Non-pigmented ciliary epithelial cell (primary cell): ENCODE results near the gene PRUNE1.

ENCODE experiments used
- DNase-seq: peaks from one replicate; pipeline ENCODE4 v3.0.0-alpha.2; 2010; ENCODE audit warnings: low read depth

The PRUNE1 gene

GRCh38 chr1:151051356-151052009, 43.2 kb downstream of the PRUNE1 start:
- no peak for DNase-seq

DNA sequence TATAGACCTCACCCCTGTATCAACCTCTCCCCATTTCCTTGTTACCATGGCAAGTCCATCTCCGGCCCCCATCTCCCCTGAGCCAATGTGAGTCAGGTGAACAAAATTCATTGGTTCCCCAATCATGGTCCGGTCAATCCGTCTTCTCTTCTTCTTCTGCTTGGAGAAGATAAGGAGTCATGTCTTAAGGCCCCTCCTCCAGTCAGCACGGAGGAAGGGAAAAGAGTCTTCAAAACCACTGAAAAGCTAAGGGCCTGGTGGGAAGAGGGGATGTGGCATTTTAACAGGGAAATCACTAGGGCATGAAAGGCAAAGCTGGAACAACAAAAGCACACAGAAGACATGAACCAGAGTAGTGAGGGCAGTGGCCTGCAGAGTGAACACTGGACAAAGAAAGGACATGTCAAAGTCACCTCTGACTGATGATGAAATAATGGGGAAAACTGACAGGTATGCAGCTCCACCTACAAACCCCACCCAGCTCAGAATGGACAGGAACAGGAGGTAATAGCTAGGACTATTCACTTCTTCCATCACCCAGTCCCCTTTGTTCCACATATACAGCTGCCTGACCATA, 46.8 kb downstream of the PRUNE1 start:
- DNase-seq, result no peak

DNA sequence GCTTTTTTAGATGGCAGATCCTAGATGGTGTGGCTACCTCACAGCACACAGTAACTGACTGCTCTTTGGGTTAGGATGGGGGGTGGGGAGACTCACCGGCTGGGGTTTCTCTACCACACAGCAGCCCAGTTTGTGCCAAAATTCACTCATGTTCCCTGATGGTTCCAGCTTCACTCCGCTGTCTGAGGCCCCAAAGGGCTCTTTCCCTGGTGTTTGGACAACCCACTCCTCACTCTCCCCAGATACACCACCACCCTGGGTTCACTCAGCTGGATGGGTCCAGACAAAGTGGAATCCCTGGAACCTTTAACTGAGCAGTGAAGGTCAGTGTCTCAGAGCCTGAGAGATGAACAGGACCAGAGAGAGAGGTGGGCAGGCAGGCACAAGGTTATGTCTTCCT, 47.3 kb downstream of the PRUNE1 start:
- DNase-seq, result no peak

DNA sequence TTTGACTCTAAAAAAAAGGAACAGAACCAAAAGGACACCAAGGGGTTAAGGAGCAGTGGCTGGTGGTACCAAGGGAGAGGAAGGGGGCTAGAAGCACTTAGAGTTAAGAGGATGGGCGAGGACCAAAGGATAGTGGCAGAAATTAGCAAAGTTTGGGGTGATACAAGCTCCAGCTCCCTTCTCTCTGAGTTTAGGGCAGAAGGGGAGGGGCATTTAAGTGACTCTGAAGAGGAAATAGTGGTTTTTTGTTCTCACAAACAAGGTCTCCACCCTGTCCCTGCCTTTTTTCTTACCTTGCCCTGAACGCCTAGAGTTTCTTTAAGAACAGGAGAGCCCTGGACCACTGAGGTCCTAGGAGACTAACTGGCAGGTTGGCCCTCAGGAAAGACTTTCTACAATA, 47.9 kb downstream of the PRUNE1 start:
- no peak for DNase-seq

GRCh38 chr1:151058692-151059091, 50.4 kb downstream of the PRUNE1 start:
- DNase-seq, result no peak

GRCh38 chr1:151059109-151060006, 51.1 kb downstream of the PRUNE1 start, which contains the start of gene CDC42SE1:
TSS of gene CDC42SE1 (minus strand) at chr1:151059622. CDS start at chr1:151055730, 3,892 bp downstream.
- no peak for DNase-seq

GRCh38 chr1:151060007-151060656, 51.9 kb downstream of the PRUNE1 start, which contains the start of gene MLLT11:
TSS of gene MLLT11 (plus strand) at chr1:151060397. CDS start at chr1:151067225, 6,828 bp downstream.
- no peak for DNase-seq

GRCh38 chr1:151060657-151061421, 52.6 kb downstream of the PRUNE1 start:
- no peak for DNase-seq

GRCh38 chr1:151061704-151062103, 53.5 kb downstream of the PRUNE1 start:
- no peak for DNase-seq

- peak; percentile 82 for DNase-seq
Observed at GRCh38 chr1:151062741-151063371, 54.6 kb downstream of the PRUNE1 start.

DNA sequence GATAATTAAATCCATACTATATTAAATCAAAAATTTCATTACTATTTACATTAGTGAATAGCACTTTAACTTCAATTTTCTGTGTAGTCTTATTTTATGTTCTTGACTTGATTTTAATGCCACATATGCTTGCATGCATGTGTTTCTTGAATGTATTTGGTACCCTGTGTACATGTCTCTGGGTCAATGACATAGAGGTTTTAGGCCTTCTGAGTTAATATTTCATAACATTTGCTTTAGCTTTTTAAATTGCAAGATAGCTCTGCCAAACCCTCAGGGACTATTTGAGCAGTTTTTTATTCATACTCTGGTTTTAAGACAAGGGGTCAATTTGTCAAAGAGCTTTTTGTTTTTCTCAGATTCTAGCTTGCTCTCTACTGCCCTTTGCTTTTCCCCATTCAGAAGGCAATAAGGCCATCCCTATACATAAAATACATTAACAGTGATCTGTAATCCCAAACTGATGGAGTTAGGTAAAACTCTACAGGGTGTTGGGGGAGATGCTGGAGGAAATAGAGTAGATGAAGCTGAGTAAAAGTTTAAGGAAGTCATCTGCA, 56.9 kb downstream of the PRUNE1 start:
- no peak for DNase-seq

- no peak for DNase-seq
Observed at GRCh38 chr1:151067185-151067584, 58.9 kb downstream of the PRUNE1 start.

- DNase-seq, result no peak
Observed at GRCh38 chr1:151069103-151069486, 60.8 kb downstream of the PRUNE1 start.

DNA sequence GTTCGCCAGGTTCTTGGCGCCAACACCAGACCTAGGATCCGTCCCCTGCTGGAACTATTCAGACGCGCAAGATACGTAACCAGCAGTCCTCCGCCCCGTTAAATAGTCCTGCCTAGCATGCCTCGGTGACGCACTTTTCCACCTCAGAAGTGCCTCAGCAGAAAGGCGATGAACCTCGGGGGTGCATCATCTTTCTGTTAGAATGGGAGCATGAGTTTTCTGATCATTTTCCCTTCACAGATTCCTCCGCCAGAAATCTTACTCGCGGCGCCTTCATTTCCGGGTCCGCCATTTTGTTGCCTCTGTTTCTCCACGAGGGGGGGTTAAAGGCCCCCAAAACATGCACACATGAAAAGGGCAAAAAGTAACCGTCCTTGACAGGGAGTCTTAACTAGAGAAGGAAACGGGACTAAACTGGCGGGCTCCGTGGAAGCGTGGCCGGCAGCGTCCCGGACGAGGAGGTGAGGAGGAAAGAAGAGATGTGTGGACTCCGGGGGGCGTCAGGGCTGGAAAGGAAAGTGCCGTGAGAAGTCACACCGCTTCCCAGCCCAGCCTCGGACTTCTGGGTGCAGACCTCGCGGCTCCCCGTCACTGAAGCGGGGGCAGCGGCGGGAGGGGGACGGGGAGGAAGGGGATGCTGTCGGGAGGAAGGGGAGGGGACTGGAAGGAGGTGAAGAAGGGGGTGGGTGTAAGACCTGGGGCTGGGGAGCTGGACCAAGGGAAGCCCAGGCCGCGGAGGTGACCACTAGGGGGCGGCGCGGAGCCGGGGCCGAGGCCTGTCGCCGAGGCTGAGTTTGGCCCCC, 62.4 kb downstream of the PRUNE1 start, which contains the start of gene GABPB2:
Gene GABPB2, plus strand, starts transcription at position 288 of the 803 bp plus-strand sequence. CDS start 17,429 bp downstream, outside the sequence.
- peak; percentile 94 for DNase-seq

DNA sequence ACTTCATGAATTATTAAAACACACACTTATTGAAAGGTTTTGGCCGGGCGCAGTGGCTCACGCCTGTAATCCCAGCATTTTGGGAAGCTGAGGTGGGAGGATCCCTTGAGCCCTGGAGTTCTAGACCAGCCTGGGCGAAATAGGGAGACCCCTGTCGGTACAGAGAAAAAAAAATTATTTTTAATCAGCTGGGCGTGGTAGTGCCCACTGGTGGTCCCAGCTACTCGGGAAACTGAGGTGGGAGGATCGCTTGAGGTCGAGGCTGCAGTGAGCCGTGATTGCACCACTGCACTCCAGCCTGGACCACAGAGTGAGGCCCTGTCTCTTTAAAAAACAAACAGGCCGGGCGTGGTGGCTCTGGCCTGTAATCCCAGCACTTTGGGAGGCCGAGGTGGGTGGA, 64.0 kb downstream of the PRUNE1 start:
- no peak for DNase-seq
